GM12872 (cell line): ENCODE measurements around the gene TWF2.

ENCODE experiments used
- CTCF ChIP-seq: IDR thresholded peaks from 3 replicates; pipeline ENCODE4 v1.5.1; 2011; ENCODE audit warnings: low read depth, mild to moderate bottlenecking, low read length, moderate library complexity; ENCODE audit not compliant: insufficient read depth

TWF2 gene

GRCh38 chr3:52218026-52218425, 20.9 kb downstream of the TWF2 start:
- no peak for TF ChIP-seq CTCF

GRCh38 chr3:52217409-52217805, 21.6 kb downstream of the TWF2 start:
- no peak for TF ChIP-seq CTCF

GRCh38 chr3:52216585-52217408, 22.2 kb downstream of the TWF2 start:
- TF ChIP-seq CTCF, result no peak

- no peak for TF ChIP-seq CTCF
Measured at GRCh38 chr3:52215351-52215750, 23.6 kb downstream of the TWF2 start.

GRCh38 chr3:52213901-52214300, 25.1 kb downstream of the TWF2 start:
- no peak for TF ChIP-seq CTCF

GRCh38 chr3:52213005-52213404, 26.0 kb downstream of the TWF2 start:
- TF ChIP-seq CTCF, result no peak

- TF ChIP-seq CTCF, result no peak
Measured at GRCh38 chr3:52211268-52211891, 27.6 kb downstream of the TWF2 start.
